SKM-1 (cell line): ENCODE data around the gene ME3.

Experiments used
- DNase-seq: peaks from one replicate; lab custom pipeline; 2025; ENCODE audit not compliant: unreplicated experiment; lab: John Stamatoyannopoulos, UW

ME3 gene

GRCh38 chr11:86589856-86590589 is 82.4 kb downstream of the ME3 start:
- no peak for DNase-seq

GRCh38 chr11:86589204-86589603 is 83.2 kb downstream of the ME3 start:
- no peak for DNase-seq

DNA sequence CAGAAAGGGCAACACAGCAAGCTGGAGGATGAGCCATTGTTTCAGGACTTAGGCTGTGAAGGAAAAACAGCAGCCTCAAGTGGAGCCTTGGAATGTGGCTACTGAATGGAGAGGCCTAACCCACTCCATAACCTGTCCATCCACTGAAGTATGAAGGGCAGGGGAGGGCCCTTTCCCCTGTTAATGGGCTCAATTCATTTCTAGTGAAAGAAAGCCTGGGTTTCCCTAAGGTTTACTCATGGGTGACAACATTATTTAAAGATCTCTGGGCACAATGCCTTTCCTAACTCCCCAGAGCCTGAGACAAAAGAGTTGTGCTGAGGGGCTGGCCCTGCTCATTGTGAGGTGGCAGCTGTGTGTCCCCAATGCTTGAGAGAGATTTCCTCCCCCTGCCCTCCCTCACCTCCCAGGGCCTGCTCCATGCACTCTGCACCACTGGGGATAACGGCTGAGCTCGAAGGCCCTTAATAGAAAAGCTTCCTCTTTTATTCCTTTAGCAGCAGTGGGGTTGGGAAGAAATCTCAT is 83.8 kb downstream of the ME3 start:
- no peak for DNase-seq

DNA sequence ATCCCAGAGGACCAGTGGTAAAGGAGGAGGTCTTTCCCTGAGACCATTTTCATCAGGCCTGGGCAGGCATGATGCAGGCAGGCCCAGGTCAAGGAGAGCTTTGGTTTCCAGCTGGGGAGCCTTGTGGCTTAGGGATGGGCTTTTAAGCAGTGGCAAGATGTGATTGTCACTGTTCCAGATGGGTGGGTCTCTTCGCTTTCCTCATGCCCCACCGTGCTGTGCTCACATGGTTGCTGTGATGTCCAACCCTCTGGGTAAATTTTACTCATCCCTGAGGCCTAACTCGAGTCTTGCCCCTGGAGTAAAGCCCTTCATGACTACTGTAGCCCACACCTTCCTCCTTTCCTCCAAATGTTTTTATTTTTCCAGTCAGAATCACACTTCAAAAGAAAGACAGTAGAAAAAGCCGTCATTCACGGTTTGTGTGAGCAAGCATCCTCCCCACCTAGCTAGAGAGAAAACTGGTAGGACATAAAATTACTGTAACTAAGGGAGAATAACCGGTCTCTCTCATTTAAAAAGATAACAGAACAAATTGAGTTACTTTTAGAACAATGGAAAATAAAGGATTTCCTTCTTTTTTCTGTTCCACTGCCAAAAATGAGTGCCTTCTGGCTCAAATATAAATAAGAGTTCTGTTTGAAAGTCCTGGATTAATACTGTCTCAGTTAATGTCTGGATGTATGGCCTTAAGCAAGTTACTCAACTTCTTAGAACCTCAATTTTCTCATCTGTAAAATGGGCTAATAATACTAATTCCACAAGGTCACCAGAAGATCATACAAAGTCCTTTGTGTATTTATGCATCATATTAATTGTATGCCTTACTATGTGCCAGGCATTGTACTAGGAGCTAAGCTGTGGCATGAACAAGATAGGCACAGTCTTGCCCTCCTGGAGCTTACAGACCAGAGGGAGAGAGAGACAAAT is 84.9 kb downstream of the ME3 start:
- DNase-seq, result no peak

- DNase-seq, result no peak
Observed at GRCh38 chr11:86586307-86586706, 86.1 kb downstream of the ME3 start.

DNA sequence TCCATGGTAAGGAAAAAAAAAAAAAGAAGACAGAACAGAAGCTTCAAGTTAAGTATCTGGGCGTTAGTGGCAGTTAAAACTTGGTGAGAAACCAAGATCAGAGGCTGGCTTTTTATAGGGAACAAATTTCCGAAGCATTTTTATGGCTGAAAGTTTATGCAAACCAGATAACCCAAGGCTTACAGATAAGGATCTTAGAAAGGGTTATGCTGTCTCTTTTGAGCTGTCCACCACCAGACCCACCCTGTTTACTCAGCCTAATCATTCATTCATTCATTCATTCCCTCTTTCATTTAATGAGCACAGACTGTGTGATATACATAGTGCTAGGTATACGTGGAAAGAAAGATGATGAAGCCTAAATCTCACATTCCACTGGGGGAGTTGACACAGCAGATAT is 89.5 kb downstream of the ME3 start:
- no peak for DNase-seq

GRCh38 chr11:86580535-86580934 is 91.9 kb downstream of the ME3 start:
- DNase-seq, result no peak

DNA sequence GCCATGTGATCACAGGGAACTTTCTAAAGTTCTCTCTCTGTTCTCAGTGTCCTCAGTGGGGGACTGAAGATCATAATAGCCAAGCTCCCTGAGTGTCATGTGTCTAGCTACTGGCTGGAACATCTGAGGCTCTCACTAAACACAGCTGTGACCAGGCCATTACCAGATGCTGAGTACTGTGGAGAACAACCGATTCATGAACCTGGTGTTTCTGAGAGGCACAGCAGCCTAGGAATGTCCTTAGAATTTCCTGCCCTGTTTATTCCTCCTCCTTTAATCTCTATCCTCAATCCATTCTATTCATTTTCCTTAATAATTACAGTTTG is 93.0 kb downstream of the ME3 start:
- no peak for DNase-seq

DNA sequence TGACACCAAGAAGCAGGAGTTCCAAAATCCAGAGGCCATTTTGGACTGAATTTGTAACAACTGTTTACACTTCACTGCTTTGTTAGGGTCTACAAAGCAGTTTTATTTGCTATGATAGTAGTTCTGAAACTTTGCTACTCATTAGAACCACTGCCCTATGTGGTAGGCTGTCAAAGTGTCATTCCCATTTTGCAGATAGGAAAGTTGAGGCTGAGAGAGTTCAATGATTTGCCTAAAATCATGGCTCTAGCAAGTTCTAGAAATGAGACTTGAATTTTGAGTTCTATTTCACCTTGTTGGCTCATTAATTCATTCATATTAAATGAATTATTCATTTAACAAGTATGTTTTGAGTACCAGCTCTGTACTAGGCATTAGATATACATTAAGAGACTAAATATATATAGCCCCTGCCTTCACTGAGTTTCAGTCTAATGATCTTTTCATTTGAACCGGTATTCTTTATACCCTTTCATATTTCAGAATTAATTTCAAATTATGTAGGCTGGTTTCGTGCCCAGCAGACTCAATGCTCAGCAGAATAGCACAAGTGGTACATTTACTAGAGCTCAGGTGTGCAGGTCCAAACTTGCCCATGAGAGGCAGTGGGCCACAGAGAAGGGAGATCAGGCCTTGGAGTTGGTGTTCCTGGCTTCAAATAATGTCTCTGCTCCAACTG is 93.5 kb downstream of the ME3 start:
- DNase-seq, result no peak

DNA sequence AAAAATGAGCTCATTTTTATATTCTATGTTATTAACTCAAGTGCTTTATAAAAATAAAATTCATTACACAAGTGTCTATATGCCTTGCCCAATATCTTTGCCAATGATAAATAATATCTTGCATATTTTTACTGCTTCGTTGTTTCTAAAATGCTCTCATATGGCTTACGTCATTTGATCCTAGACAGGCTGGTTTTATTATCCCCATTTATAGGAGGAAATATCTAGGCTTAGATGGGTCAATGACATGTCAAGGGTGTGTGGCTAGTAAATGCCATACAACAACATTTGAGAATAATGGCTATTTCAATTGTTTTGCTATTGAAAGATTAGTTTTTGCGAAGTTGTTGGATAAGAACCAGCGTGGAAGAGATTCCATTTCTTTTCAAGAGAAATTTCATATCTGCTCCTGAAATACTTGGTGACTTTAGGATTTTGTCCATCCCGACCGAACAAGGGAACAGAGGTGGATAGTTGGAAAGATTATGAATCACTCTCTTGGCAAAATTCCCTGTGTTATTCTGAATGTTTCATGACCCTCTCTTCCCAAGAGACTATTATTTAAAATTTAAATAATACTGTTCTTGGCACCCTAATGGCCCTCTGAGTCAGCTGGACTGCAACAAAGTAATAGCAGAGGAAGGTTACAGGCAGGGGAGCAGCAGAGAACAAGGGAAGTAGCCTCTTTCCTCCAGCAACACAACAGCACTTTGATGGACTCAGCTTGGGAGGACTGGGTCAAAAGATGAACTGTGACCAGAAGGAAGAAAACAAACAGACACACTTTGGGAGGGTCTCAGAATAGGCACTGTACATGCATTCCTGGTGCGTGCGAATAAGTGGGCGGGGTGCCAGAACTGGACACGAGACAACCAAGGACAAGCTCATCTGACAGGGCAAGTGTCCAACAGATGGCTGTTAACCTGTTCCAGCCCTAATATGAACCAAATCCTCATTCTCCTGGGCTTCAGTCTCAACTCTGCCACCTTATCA is 94.5 kb downstream of the ME3 start:
- DNase-seq, result no peak

DNA sequence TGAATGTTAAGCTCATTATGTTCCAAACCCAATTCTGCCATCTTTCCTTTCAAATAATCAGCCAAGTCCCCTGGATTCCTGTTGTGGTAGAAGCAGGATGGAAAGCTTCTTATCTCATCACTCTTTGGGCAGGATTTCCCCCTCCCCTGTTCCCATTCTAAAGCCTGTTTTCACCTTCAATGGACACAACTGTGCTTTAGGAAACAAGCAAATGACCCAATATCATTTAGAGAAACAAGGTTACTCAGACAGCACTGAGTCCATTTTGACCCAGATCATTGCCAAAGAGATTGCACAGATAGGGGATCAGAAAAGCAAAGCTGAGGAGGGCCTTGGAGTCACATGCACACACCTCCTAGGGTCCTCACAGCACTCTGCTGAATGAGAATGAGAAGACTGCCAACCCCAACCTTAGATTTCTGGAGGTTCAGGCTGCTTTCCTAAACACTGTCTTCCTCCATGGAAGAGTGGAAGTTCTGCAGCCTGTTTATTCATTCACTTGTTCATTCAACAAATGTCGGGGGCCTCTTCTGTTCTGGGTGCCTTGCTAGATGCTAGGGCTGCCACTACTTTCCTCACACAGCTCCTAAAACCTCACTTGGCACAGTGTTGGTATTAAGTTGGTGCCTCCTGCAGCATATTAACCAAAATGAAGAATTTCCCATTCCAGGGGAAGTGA is 95.3 kb downstream of the ME3 start:
- DNase-seq, result no peak

DNA sequence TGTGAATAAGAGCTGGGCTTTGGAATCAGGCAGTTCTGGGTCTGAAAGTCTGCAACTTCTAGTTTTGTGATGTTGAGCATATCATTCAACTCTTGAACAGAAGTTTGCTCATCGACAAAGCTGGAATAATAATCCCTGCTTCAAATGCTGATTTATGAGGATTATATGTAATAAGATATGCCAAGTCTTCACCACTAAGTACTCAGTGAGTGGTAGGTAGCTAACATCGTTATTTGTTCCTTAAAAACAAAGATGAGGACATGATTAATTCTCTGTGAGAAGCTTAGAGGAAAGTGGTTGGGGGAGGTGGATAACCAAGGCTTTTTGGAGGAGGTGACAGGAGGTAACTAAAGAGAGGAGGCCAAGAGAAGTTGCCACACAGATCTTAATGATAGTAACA is 96.5 kb downstream of the ME3 start:
- no peak for DNase-seq

DNA sequence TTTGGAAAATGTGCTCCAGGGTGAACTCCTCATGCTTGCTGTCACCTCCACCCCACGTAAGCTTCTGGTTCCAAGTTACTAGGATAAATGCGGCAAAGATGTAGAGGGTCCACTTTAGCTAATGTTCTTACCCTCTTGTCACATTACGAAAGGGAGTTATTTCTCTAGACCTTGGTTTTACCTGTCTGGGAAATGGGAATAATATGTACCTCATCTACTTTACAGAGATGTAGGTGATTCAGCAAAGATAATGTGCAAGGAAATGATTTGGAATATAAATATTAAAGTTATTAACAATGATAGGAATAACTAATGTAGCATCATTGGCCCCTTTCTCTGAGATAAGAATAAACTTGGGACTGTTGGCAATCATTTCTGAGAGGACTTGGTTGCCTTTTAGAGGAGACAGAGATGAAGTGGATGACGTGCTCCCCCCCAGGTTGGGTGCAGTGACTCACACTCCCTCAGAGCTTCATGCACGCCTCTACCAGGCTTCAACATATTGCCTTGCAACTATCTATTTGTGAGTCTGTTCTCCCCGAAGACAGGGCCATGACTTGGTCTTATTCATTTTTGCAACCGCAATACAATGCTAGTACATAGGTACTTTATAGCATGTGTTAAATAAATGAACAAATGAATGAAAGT is 97.1 kb downstream of the ME3 start:
- DNase-seq, result no peak

DNA sequence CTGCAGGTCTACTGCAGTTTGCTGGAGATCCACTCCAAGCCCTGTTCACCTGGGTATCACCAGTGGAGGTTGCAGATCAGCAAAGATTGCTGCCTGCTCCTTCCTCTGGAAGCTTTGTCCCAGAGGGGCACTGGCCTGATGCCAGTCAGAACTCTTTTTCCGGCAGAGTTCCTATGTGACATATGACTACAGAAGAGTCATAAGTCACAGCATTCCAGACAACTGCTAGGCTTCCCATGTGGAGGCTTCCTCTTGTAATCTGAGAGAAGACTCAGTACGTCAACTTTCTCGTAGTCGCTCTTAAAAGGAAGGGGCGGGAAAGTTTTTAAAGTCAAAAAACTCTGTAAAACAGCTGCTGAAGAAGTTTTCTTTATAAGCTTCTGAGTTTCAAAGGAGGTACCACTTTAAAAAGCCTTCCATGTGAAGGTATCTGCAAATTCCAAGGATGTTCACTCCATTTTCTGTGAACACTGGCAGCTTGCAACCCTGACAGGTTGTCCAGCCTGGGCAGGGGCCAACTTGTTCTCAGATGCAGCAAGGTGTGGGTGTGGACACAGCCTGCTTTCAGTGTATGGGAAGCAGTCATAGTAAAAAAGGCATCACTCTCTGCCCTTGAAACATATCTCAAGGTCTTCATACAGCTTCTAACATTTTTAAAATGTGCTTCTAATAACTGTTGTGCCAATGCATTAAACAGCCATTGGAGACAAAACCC is 97.8 kb downstream of the ME3 start:
- DNase-seq, result no peak

DNA sequence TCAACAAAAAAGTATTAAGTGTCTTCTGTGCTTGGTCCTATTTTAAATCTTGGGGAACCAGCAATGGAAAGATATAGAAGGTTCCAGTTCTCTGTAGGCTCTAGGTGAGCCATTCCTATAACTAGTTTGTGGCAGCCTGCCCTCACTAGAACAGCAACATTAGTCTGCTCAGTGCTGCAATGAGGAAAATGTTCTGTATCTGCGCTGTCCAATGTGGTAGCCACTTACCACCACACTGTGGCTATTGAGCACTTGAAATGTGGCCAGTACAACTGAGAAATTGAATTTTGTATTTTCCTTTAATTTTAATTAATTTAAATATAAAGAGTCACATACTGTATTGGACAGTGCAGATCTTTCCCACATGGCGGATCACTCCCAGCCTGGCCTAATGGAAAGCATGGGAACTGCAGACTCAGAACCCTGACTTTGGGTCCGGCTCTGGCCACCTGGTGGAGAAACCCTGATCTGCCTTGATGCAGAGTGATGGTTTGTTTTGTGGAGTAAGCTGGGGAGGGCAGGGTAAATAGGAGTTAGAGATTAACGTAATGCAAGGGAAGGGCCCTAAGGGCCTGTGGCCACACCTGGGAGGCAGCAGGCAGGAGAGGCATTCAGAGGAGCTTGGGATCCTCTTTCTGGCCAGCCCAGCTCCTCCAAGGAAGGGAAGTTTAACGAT is 101.0 kb downstream of the ME3 start:
- DNase-seq, result peak; percentile 2

DNA sequence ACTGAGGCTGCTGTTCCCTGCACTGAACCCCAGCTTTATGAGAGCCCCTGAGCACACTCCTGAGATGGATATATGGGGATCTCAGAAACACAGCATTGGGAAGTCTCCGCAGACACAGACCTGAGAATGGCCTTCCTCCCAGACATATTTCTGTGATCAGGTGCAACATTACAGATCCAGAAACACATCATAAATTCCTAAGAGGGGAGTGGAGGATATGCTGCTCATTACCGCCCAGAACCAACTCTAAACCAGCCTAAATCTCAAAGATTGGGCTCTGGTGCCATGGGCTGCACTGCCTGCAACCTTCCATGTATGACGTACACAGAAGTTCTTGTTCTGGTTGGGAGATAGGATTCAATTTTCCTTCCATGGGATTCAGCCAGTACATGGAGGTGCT is 102.0 kb downstream of the ME3 start:
- DNase-seq, result no peak

DNA sequence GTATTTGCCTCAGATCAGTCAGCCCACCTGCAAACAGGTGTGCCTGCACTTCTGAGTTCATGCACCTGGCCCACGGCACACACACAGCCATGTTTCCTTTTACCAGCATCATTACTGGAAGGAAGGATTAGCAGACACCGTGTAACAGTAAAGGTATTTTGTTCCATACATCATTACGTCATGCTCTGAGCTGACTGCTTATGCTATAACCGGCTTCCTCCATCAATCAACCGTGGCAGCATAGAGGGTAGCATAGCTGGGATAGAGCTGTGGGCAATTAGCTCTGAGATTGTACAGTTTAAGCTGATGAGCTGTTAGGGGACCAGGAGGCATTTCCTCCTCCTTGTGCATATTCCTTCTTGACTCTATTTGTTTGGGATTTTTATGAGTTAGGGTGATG is 102.4 kb downstream of the ME3 start:
- no peak for DNase-seq

GRCh38 chr11:86569109-86569508 is 103.3 kb downstream of the ME3 start:
- DNase-seq, result no peak
